Body of pancreas (tissue), 4 donors: ENCODE measurements around the gene ELL2.

Experiments
- POLR2A ChIP-seq, 3 donors: fragments of 450-650 bp; IDR thresholded peaks; one replicate each; pipeline ENCODE4 v1.6.1; 2016; ENCODE audit warnings: antibody characterized with exemption in 3 of 3, mild to moderate bottlenecking in 2 of 3
- TF ChIP-seq, protein P1 (sequence below), 7 experiments: fragments of 450-650 bp in 4 of 7; fragments of 200-600 bp in 3 of 7; sonication (generic) in 3 of 7; IDR thresholded peaks; one replicate each; pipeline ENCODE4 v1.5.1; 2016 to 2019; ENCODE audit warnings: antibody characterized with exemption in 7 of 7

DNA sequence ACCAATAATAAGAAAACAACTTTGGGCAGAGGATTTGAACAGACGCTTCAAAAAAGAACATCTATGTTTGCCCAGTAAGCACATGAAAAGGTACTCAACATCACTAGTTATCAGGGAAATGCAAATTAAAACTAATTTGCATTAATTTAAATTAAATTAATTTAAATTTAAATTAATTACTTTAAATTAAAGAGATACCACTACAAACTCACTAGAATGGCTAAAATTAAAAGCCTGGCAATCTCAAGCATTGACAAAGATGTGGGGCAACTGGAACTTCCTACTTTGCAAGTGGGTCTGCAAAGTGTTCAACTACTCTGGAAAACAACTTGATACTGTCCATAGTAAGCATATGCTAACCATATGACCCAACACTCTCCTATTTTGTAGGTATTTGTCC is 32.1 kb upstream of the ELL2 start:
- TF ChIP-seq, protein P1, sequence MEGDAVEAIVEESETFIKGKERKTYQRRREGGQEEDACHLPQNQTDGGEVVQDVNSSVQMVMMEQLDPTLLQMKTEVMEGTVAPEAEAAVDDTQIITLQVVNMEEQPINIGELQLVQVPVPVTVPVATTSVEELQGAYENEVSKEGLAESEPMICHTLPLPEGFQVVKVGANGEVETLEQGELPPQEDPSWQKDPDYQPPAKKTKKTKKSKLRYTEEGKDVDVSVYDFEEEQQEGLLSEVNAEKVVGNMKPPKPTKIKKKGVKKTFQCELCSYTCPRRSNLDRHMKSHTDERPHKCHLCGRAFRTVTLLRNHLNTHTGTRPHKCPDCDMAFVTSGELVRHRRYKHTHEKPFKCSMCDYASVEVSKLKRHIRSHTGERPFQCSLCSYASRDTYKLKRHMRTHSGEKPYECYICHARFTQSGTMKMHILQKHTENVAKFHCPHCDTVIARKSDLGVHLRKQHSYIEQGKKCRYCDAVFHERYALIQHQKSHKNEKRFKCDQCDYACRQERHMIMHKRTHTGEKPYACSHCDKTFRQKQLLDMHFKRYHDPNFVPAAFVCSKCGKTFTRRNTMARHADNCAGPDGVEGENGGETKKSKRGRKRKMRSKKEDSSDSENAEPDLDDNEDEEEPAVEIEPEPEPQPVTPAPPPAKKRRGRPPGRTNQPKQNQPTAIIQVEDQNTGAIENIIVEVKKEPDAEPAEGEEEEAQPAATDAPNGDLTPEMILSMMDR (IDR thresholded peaks at IDR 0.05), result no peak
- no peak for TF ChIP-seq POLR2A (IDR thresholded peaks at IDR 0.05)
